OCI-LY3 (cell line): ENCODE results near the gene PHAF1.

Experiments used
- EZH2phosphoT487 ChIP-seq: fragments of 200-600 bp; shearing (Covaris generic); IDR thresholded peaks from 2 replicates; pipeline ENCODE4 v1.6.1; 2018; ENCODE audit warnings: antibody characterized with exemption, mixed run types, low read depth
- TF ChIP-seq, protein P1 (sequence below): fragments of 200-600, 300-600 bp; sonication (generic); IDR thresholded peaks from 2 replicates; pipeline ENCODE4 v1.5.1; 2014; ENCODE audit warnings: antibody characterized with exemption, low read length, low read depth

DNA sequence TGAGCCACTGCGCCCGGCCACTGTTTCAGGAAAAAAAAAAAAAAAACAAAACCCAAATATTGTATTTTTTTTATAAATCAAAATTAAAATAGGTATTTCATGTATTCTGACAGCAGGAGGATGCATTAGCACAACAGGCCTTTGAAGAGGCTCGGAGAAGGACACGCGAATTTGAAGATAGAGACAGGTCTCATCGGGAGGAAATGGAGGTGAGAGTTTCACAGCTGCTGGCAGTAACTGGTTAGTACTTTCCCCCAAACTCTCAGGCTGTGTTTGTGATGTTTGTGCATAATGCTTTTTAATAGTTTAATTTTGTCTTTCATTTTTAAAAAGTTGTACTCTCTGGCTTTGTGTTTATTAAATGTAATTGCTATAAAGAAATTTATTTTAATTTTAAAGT, 27.6 kb upstream of the PHAF1 start:
- TF ChIP-seq, protein P1, sequence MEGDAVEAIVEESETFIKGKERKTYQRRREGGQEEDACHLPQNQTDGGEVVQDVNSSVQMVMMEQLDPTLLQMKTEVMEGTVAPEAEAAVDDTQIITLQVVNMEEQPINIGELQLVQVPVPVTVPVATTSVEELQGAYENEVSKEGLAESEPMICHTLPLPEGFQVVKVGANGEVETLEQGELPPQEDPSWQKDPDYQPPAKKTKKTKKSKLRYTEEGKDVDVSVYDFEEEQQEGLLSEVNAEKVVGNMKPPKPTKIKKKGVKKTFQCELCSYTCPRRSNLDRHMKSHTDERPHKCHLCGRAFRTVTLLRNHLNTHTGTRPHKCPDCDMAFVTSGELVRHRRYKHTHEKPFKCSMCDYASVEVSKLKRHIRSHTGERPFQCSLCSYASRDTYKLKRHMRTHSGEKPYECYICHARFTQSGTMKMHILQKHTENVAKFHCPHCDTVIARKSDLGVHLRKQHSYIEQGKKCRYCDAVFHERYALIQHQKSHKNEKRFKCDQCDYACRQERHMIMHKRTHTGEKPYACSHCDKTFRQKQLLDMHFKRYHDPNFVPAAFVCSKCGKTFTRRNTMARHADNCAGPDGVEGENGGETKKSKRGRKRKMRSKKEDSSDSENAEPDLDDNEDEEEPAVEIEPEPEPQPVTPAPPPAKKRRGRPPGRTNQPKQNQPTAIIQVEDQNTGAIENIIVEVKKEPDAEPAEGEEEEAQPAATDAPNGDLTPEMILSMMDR: no peak
- TF ChIP-seq EZH2phosphoT487: no peak
